ENCODE measurements around the gene BRINP1.

BRINP1 gene

DNA sequence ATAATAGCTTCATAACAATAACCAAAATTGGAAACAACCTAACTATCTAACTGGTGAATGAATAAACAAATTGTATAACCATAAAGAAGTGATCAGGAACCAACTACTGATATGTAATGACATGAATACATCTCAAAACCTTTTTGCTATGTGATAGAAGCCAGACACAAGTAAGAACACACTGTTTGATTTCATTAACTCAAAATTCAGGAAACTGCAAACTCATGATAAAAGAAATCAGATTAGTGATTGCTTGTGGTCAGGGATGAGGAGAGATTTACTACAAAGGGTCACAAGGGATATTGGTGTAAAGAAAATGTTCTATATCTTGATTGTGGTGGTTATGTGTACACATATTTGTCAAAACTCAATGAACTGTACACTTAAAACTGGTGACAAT lies 22.6 kb upstream of the BRINP1 start:
- H3K4me3 ChIP-seq (ENCODE audit: low read length): no peak overlapping the region
- DNase-seq (ENCODE audit: low read depth): no peak
- TF ChIP-seq, protein P1, sequence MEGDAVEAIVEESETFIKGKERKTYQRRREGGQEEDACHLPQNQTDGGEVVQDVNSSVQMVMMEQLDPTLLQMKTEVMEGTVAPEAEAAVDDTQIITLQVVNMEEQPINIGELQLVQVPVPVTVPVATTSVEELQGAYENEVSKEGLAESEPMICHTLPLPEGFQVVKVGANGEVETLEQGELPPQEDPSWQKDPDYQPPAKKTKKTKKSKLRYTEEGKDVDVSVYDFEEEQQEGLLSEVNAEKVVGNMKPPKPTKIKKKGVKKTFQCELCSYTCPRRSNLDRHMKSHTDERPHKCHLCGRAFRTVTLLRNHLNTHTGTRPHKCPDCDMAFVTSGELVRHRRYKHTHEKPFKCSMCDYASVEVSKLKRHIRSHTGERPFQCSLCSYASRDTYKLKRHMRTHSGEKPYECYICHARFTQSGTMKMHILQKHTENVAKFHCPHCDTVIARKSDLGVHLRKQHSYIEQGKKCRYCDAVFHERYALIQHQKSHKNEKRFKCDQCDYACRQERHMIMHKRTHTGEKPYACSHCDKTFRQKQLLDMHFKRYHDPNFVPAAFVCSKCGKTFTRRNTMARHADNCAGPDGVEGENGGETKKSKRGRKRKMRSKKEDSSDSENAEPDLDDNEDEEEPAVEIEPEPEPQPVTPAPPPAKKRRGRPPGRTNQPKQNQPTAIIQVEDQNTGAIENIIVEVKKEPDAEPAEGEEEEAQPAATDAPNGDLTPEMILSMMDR (conservative IDR thresholded peaks at IDR 0.05; ENCODE audit: low read depth, low read length): no peak

DNA sequence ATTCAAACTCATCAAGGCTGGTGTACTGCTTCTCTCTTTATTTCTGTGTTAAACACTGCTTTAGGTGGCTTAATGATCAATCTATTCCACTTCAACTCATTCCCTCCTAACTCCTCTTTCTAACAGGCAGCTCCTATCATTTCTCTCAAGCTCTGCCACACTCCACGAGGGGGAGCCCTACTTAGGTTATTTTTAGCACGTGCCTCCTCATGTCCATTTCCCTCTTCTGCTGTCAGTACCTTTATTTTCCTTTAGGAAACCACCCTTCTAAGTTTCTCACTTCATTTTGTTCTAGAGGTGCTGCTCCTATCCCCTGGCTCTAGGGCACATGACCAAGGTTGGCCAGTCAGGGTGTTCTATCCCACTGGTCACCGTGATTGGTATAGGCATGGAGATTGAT lies 6.7 kb upstream of the BRINP1 start:
- TF ChIP-seq, protein P1 (conservative IDR thresholded peaks at IDR 0.05; ENCODE audit: low read depth, low read length): peak; percentile 53
- no peak overlapping the region for H3K4me3 ChIP-seq (ENCODE audit: low read length)
- DNase-seq (ENCODE audit: low read depth): no peak

DNA sequence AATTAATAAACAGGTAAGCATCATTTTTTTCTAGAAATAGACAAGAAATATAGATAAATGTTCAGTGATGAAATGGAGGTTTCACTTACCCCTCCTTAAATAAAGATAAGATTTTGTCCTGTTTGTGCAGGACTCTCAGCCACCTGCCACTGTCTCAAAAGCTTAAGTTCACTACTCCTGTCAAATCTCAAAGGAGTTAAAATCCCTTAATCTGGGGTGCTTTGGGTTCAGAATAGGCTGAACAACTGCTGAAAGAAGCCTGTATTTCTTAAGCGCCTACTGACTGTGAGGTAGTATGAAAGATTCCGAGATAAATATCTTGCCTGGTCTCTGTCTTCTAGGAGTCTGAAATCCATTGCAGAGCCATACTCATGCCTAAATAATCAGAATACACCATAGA lies 3.7 kb upstream of the BRINP1 start:
- no peak for DNase-seq (ENCODE audit: low read depth)
- TF ChIP-seq, protein P1 (conservative IDR thresholded peaks at IDR 0.05; ENCODE audit: low read depth, low read length): no peak
- no peak overlapping the region for H3K4me3 ChIP-seq (ENCODE audit: low read length)

DNA sequence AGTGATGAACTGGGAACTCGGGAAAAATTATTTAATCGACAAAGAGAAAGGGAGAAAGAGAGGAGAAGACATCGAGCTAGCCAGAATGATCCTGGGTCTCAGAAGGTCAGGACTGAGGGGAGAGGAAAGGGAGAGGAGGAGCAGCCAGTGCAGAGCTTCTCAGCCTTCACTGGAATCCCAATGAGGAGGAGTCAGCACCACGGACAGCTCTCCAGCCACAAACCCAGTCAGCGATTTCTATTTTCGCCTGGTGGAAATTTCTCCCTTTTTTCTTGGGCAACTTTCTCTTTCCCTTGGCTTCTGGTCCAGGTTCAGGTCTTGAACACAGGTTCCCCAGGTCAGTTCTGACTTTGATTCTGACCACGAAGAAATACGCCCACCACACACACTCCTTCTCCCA lies 1.6 kb upstream of the BRINP1 start:
- TF ChIP-seq, protein P1 (conservative IDR thresholded peaks at IDR 0.05; ENCODE audit: low read depth, low read length): no peak
- H3K4me3 ChIP-seq (ENCODE audit: low read length): no peak overlapping the region
- DNase-seq (ENCODE audit: low read depth): no peak

DNA sequence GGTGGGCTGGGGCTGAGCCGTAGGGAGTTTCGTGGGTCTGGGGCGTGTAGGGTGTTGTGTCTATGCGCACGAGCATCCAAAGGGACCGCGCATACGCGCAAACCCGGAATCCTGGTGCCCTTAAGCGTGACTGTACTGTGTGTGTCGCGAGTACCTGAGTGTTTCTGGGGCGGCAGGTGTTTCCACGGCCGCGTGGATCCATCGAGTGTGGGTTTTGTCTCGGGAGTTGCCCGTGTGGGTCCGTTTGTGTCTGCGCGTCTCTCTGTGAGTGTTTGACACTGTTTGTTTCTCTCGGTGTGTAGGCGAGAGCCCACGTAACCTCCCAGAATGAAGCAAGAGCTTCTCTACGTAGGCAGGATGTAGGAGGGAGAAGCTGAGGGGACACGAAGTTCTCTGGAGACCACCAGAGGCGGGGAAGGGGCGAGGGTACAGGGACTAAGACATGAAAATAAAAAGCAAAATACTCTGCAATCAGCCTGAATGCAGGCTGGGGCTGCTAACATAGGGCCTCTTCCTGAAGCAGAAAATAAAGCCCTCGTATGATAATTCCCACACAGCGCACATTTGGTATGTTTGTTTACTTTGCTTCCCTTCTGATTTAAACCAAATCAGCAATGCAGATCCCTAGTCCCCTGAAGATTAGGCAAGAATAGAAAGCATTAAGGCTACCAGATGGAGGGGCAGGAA lies 588 bp upstream of the BRINP1 start:
- no peak for DNase-seq (ENCODE audit: low read depth)
- TF ChIP-seq, protein P1 (conservative IDR thresholded peaks at IDR 0.05; ENCODE audit: low read depth, low read length): no peak
- peak overlapping the region; percentile 72 for H3K4me3 ChIP-seq (ENCODE audit: low read length)

DNA sequence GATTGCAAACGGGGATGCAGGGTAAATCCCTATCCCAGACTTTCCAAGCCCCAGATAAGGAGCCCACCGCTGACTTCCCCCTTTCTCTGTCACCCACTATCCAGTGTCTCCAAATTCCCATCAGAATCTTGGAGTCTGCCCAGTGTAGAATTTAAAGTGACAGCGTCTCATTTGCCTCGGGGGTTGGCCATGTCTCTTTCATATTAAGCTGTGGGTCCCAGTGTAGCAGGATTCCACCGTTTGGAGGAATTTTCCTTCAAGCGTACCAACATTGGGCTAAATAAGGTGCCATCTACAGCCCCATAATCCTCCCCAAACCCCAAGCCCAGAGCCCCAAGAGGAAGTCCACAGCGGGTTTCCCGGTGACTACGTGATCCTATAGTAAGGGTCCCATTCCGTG lies 1.1 kb downstream of the BRINP1 start:
- no peak for DNase-seq (ENCODE audit: low read depth)
- H3K4me3 ChIP-seq (ENCODE audit: low read length): peak overlapping the region; percentile 72
- TF ChIP-seq, protein P1 (conservative IDR thresholded peaks at IDR 0.05; ENCODE audit: low read depth, low read length): no peak

DNA sequence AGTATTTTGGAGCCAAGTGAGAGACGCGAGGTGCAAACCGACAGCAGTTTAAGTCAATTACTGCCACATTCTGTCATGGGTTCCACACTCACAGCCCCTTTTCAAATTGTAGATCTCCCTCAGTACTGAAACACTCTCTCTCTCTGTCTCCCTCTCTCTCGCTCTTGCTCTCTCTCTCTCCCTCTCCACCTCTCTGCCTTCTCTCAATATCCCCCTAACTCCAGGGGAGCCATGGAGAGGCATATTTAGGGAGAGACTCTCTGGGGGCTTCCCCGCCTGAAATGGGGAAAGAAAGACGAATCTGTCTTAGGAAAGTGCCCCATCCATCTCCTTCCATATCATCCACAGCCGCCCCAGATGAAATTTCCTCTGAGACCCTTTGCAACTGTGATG lies 1.6 kb downstream of the BRINP1 start:
- peak overlapping the region; percentile 72 for H3K4me3 ChIP-seq (ENCODE audit: low read length)
- DNase-seq (ENCODE audit: low read depth): no peak
- TF ChIP-seq, protein P1 (conservative IDR thresholded peaks at IDR 0.05; ENCODE audit: low read depth, low read length): no peak
